ENCODE measurements around the gene ME1. TPM values are rescaled to one million over a fixed set of nuclear protein-coding genes. Genes with fewer than 3 reads are reported as not detected.

ME1 gene
- total RNA-seq, 1 experiment from 2014 or later = 7.8 TPM

GRCh38 chr6:83436674-83437073 lies 5.8 kb upstream of the ME1 start:
- no peak overlapping the region for H2AK5ac ChIP-seq (ENCODE audit: insufficient read length, low read length)
- Mint-ChIP-seq H3K27ac (no peak overlapping the region), H3K9me3 (peaks cover 2 to 4% of the 10 kb centered on the region in 2 experiments; a peak in 3 of 5 replicates), H3K4me3 (no peak overlapping the region; a peak in 1 of 5 replicates), H3K27me3 (ENCODE audit: low read depth) (no peaks in the 10 kb centered on the region), H3K4me1 (peaks cover 3% of the 10 kb centered on the region in 2 experiments), H3K36me3 (ENCODE audit: insufficient read depth in 1 of 3, low read depth in 3 of 3) (no peaks in the 10 kb centered on the region)
- H3K4me1 ChIP-seq (ENCODE audit: insufficient read depth, low read length) = no peaks in the 10 kb centered on the region
- H3K79me1 ChIP-seq (ENCODE audit: insufficient read depth, low read depth, low read length, poor library complexity, severe bottlenecking) = no peaks in the 10 kb centered on the region
- no peak overlapping the region for H3T11ph ChIP-seq (ENCODE audit: low read length)
- no peak overlapping the region for H3K9ac ChIP-seq (ENCODE audit: extremely low read depth, insufficient read length, low read length)
- no peak overlapping the region for H3K4me2 ChIP-seq (ENCODE audit: insufficient read depth, insufficient read length, low read length)
- H3K27ac ChIP-seq (ENCODE audit: insufficient read length, low read depth, low read length) = no peak overlapping the region
- H3K79me2 ChIP-seq (ENCODE audit: insufficient read depth, low read length) = no peaks in the 10 kb centered on the region
- no peak overlapping the region for H2BK5ac ChIP-seq (ENCODE audit: insufficient read length, low read length)
- H3K4ac ChIP-seq (ENCODE audit: low read depth, low read length) = no peak overlapping the region
- no peaks in the 10 kb centered on the region for H3K27me3 ChIP-seq (ENCODE audit: insufficient read depth, low read length)
- H3K9me3 ChIP-seq (ENCODE audit: control insufficient read depth, low read depth, low read length) = no peaks in the 10 kb centered on the region
- H3K18ac ChIP-seq (ENCODE audit: insufficient read length, low read depth, low read length) = no peak overlapping the region
- H2BK20ac ChIP-seq (ENCODE audit: low read depth, low read length, poor library complexity, severe bottlenecking) = no peak overlapping the region
- H2BK120ac ChIP-seq (ENCODE audit: low read depth, low read length, poor library complexity, severe bottlenecking) = no peak overlapping the region
- DNase-seq = no peak
- H4K20me1 ChIP-seq (ENCODE audit: control insufficient read depth, insufficient read depth, insufficient read length) = no peaks in the 10 kb centered on the region
- no peak overlapping the region for H3K23ac ChIP-seq (ENCODE audit: insufficient read length, low read depth, low read length)
- H3K23me2 ChIP-seq (ENCODE audit: insufficient read length, low read depth, low read length, poor library complexity, severe bottlenecking) = no peaks in the 10 kb centered on the region
- no peak overlapping the region for H2BK12ac ChIP-seq (ENCODE audit: insufficient read length, low read depth, low read length)
- no peak overlapping the region for H3K56ac ChIP-seq (ENCODE audit: insufficient read length, low read depth, low read length)
- H2AFZ ChIP-seq (ENCODE audit: low read length) = no peak overlapping the region
- H2BK15ac ChIP-seq (ENCODE audit: low read depth, low read length) = no peak overlapping the region
- no peak overlapping the region for H4K8ac ChIP-seq (replicated peaks; ENCODE audit: insufficient read length, low read depth, low read length)
- H4K5ac ChIP-seq (ENCODE audit: insufficient read length, low read depth, low read length) = no peak overlapping the region
- no peak for TF ChIP-seq CTCF (conservative IDR thresholded peaks at IDR 0.05)
- no peak overlapping the region for H4K91ac ChIP-seq (ENCODE audit: insufficient read length, low read depth, low read length)
- no peak overlapping the region for H3K14ac ChIP-seq (ENCODE audit: insufficient read depth, low read length)
